GM12878 (cell line): Measurements from ENCODE around the gene UBE2E2. TPM values are rescaled to one million over a fixed set of nuclear protein-coding genes. Genes with fewer than 3 reads are reported as not detected.

Source experiments
- ESRRA ChIP-seq: IDR thresholded peaks from 2 replicates; pipeline ENCODE4 v1.6.1; 2012; ENCODE audit warnings: mild to moderate bottlenecking, low read length, improper control_type of control experiment
- HCFC1 ChIP-seq: fragments of 150-350 bp; IDR thresholded peaks from 2 replicates; pipeline ENCODE4 v1.6.1; 2014; ENCODE audit warnings: low read length
- JUNB ChIP-seq: IDR thresholded peaks from 2 replicates; pipeline ENCODE4 v1.6.1; 2016; ENCODE audit warnings: antibody characterized with exemption, mild to moderate bottlenecking
- MEF2A ChIP-seq: IDR thresholded peaks from 2 replicates; pipeline ENCODE4 v1.6.1; 2011; ENCODE audit warnings: low read depth, mild to moderate bottlenecking, low read length, moderate library complexity; ENCODE audit not compliant: insufficient read depth
- MTA3 ChIP-seq: IDR thresholded peaks from 2 replicates; pipeline ENCODE4 v1.6.1; 2012; ENCODE audit warnings: low read length, inconsistent platforms, borderline replicate concordance
- MYC ChIP-seq: IDR thresholded peaks from 2 replicates; pipeline ENCODE4 v1.6.1; 2011; ENCODE audit warnings: mild to moderate bottlenecking, low read length, moderate library complexity, inconsistent platforms; ENCODE audit not compliant: insufficient read depth, insufficient replicate concordance, insufficient read length, severe bottlenecking
- RAD21 ChIP-seq: IDR thresholded peaks from 2 replicates; pipeline ENCODE4 v1.6.1; 2011; ENCODE audit warnings: mild to moderate bottlenecking, low read depth, low read length, moderate library complexity; ENCODE audit not compliant: insufficient read depth
- RB1 ChIP-seq: fragments of 450-650 bp; formaldehyde crosslinking; IDR thresholded peaks from 2 replicates; pipeline ENCODE4 v1.6.1; 2017; ENCODE audit warnings: mild to moderate bottlenecking, borderline replicate concordance
- polyA plus RNA-seq, 11 experiments: library from polyadenylated mRNA; depleted of rRNA in 4 of 11; unstranded in 6 of 11; stranded (reverse) in 5 of 11; fragments of >200 nt; fragmentation: Nextera tagmentation in 4 of 11; fragmentation: Illumina TruSeq in 1 of 11; extraction: Ambion mirVana in 4 of 11; extraction: Trizol in 1 of 11; gene quantifications; 1 replicate in 1 of 11; 2 replicates in 10 of 11; pipeline versions ENCODE4 v1.2.1 to v1.2.3, GENCODE V29; 2011 to 2016; ENCODE audit warnings: inconsistent platforms in 2 of 11, missing spikeins in 2 of 11, low read depth in 1 of 11
- total RNA-seq, 4 experiments: library from RNA; depleted of rRNA in 3 of 4; stranded (reverse); fragments of >200 nt in 3 of 4; fragmentation: Illumina TruSeq in 1 of 4; extraction: Trizol in 1 of 4; gene quantifications; 2 replicates each; pipeline versions ENCODE4 v1.2.1 to v1.2.3, GENCODE V29; 2013 to 2021
- TF ChIP-seq, protein P1 (sequence below): fragments of 450-650 bp; IDR thresholded peaks from 2 replicates; pipeline ENCODE4 v1.6.1; 2017; ENCODE audit warnings: mild to moderate bottlenecking
- TF ChIP-seq, protein P2 (sequence below): IDR thresholded peaks from 2 replicates; pipeline ENCODE4 v1.6.1; 2012; ENCODE audit warnings: low read depth, low read length, improper control_type of control experiment
- TF ChIP-seq, protein P3 (sequence below): IDR thresholded peaks from 2 replicates; pipeline ENCODE4 v1.6.1; 2011; ENCODE audit warnings: borderline replicate concordance, low read depth, mild to moderate bottlenecking, moderate library complexity, mixed read lengths, low read length; ENCODE audit not compliant: insufficient read depth; ENCODE audit errors: extremely low read length
- TF ChIP-seq, protein P4 (sequence below): IDR thresholded peaks from 2 replicates; pipeline ENCODE4 v1.6.1; 2011; ENCODE audit warnings: borderline replicate concordance, low read depth, mild to moderate bottlenecking, moderate library complexity, low read length; ENCODE audit not compliant: insufficient read depth, poor library complexity, severe bottlenecking

UBE2E2 gene
- total and polyA plus RNA-seq, 10 of the 15 experiments (the other 5 are each of a cell fraction or from before 2014, with no cell fraction given): 8.7 to 71.0 (median 36.4) TPM

DNA sequence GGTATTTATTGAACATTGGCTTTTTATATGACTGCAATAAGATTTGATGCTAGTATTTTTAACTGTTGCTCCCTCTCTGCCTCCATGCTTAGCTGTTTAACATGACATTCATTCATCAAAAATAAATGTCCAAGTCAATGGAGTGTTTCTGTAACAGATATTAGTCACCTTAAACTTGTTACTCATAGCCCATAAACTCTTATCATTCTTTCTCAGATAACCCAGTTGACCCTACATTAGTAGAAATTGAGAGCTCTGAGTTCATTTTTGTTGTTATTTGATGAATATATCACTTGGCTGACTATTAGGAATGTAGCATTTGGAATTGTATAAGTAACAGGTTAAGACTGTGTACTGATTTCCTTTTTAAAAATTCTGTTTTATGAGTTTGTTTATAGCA is 201.1 kb downstream of the UBE2E2 start (continued):
- TF ChIP-seq MYC (no peak), MTA3 (no peak), JUNB (no peak), ESRRA (no peak), RB1 (no peak), HCFC1 (no peak), RAD21 (no peak), MEF2A (no peak)
- TF ChIP-seq, protein P1, sequence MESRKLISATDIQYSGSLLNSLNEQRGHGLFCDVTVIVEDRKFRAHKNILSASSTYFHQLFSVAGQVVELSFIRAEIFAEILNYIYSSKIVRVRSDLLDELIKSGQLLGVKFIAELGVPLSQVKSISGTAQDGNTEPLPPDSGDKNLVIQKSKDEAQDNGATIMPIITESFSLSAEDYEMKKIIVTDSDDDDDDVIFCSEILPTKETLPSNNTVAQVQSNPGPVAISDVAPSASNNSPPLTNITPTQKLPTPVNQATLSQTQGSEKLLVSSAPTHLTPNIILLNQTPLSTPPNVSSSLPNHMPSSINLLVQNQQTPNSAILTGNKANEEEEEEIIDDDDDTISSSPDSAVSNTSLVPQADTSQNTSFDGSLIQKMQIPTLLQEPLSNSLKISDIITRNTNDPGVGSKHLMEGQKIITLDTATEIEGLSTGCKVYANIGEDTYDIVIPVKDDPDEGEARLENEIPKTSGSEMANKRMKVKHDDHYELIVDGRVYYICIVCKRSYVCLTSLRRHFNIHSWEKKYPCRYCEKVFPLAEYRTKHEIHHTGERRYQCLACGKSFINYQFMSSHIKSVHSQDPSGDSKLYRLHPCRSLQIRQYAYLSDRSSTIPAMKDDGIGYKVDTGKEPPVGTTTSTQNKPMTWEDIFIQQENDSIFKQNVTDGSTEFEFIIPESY: no peak
- TF ChIP-seq, protein P2, sequence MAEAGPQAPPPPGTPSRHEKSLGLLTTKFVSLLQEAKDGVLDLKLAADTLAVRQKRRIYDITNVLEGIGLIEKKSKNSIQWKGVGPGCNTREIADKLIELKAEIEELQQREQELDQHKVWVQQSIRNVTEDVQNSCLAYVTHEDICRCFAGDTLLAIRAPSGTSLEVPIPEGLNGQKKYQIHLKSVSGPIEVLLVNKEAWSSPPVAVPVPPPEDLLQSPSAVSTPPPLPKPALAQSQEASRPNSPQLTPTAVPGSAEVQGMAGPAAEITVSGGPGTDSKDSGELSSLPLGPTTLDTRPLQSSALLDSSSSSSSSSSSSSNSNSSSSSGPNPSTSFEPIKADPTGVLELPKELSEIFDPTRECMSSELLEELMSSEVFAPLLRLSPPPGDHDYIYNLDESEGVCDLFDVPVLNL: no peak
- TF ChIP-seq, protein P3, sequence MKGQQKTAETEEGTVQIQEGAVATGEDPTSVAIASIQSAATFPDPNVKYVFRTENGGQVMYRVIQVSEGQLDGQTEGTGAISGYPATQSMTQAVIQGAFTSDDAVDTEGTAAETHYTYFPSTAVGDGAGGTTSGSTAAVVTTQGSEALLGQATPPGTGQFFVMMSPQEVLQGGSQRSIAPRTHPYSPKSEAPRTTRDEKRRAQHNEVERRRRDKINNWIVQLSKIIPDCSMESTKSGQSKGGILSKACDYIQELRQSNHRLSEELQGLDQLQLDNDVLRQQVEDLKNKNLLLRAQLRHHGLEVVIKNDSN: no peak
- TF ChIP-seq, protein P4, sequence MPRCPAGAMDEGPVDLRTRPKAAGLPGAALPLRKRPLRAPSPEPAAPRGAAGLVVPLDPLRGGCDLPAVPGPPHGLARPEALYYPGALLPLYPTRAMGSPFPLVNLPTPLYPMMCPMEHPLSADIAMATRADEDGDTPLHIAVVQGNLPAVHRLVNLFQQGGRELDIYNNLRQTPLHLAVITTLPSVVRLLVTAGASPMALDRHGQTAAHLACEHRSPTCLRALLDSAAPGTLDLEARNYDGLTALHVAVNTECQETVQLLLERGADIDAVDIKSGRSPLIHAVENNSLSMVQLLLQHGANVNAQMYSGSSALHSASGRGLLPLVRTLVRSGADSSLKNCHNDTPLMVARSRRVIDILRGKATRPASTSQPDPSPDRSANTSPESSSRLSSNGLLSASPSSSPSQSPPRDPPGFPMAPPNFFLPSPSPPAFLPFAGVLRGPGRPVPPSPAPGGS: no peak
